WI38 (cell line): Measurements from ENCODE around the gene CACHD1.

Source experiments
- H3K4me3 ChIP-seq: 2 replicates; pipeline ENCODE4 v1.5.1; 2011; ENCODE audit warnings: low read depth, mild to moderate bottlenecking, control low read depth, low read length
- CTCF ChIP-seq: IDR thresholded peaks from 2 replicates; pipeline ENCODE4 v1.5.1; 2012; ENCODE audit warnings: low read depth, mild to moderate bottlenecking, control low read depth, low read length

Gene CACHD1

GRCh38 chr1:64478594-64479470 is 8.9 kb downstream of the CACHD1 start:
- no peak for TF ChIP-seq CTCF

GRCh38 chr1:64479874-64480273 is 9.9 kb downstream of the CACHD1 start:
- no peak overlapping the region for H3K4me3 ChIP-seq
- TF ChIP-seq CTCF: no peak

More at GRCh38 chr1:64478594-64479470, 8.9 kb downstream of the CACHD1 start:
- no peak overlapping the region for H3K4me3 ChIP-seq

GRCh38 chr1:64480999-64481772 is 11.3 kb downstream of the CACHD1 start:
- TF ChIP-seq CTCF: no peak
- H3K4me3 ChIP-seq: no peak overlapping the region

- no peak overlapping the region for H3K4me3 ChIP-seq
- no peak for TF ChIP-seq CTCF
These were observed 12.2 kb downstream of the CACHD1 start for GRCh38 chr1:64482128-64482527.

- no peak overlapping the region for H3K4me3 ChIP-seq
- no peak for TF ChIP-seq CTCF
These were observed 12.8 kb downstream of the CACHD1 start for GRCh38 chr1:64482720-64483119.

- H3K4me3 ChIP-seq: no peak overlapping the region
- no peak for TF ChIP-seq CTCF
These were observed 13.9 kb downstream of the CACHD1 start for GRCh38 chr1:64483731-64484414.
